Liver (tissue), 9 donors: ENCODE measurements around the gene SLC9C1. TPM values are rescaled to one million over a fixed set of nuclear protein-coding genes. Genes with fewer than 3 reads are reported as not detected.

Experiments
- DNase-seq: peaks from one replicate; pipeline ENCODE4 v3.0.0-alpha.2; 2017; ENCODE audit warnings: low spot score
- H3K27ac ChIP-seq, 2 donors: one replicate each; pipeline ENCODE4 v1.7.0; 2013; ENCODE audit warnings: inconsistent platforms in 2 of 2, low read length in 2 of 2, control low read depth in 1 of 2, low read depth in 1 of 2, mild to moderate bottlenecking in 1 of 2
- H3K27me3 ChIP-seq, 4 donors: one replicate each; pipeline versions ENCODE4 v1.6.1 to v1.7.0; 2013; ENCODE audit warnings: low read length in 3 of 4, inconsistent platforms in 1 of 4, mild to moderate bottlenecking in 1 of 4, moderate library complexity in 1 of 4; ENCODE audit not compliant: control insufficient read depth in 4 of 4, insufficient read depth in 4 of 4
- H3K36me3 ChIP-seq, 4 donors: one replicate each; pipeline versions ENCODE4 v1.6.1 to v1.7.0; 2013; ENCODE audit warnings: low read length in 3 of 4, mild to moderate bottlenecking in 3 of 4, low read depth in 1 of 4, moderate library complexity in 1 of 4; ENCODE audit not compliant: control insufficient read depth in 4 of 4, insufficient read depth in 3 of 4
- H3K4me1 ChIP-seq, 4 donors: one replicate each; pipeline versions ENCODE4 v1.6.1 to v1.7.0; 2013; ENCODE audit warnings: low read length in 3 of 4, mild to moderate bottlenecking in 3 of 4, moderate library complexity in 1 of 4; ENCODE audit not compliant: control insufficient read depth in 4 of 4, insufficient read depth in 4 of 4
- H3K4me3 ChIP-seq, 3 donors: one replicate each; pipeline versions ENCODE4 v1.6.1 to v1.7.0; 2013; ENCODE audit warnings: low read length in 3 of 3, control low read depth in 1 of 3, low read depth in 1 of 3, mild to moderate bottlenecking in 1 of 3
- H3K9ac ChIP-seq, 2 donors: one replicate each; pipeline ENCODE4 v1.7.0; 2013; ENCODE audit warnings: low read length in 2 of 2, mild to moderate bottlenecking in 2 of 2, moderate library complexity in 2 of 2, control low read depth in 1 of 2, low read depth in 1 of 2
- H3K9me3 ChIP-seq, 4 donors: one replicate each; pipeline versions ENCODE4 v1.6.1 to v1.7.0; 2013; ENCODE audit warnings: low read length in 3 of 4; ENCODE audit not compliant: control insufficient read depth in 4 of 4
- EGR1 ChIP-seq, 2 donors: IDR thresholded peaks; 2 replicates each; pipeline ENCODE4 v1.6.1; 2016 to 2018; ENCODE audit warnings: antibody characterized with exemption in 2 of 2, low read depth in 2 of 2
- FOXA1 ChIP-seq: IDR thresholded peaks from 2 replicates; pipeline ENCODE4 v1.6.1; 2016; ENCODE audit warnings: antibody characterized with exemption
- FOXA2 ChIP-seq: IDR thresholded peaks from 2 replicates; pipeline ENCODE4 v1.6.1; 2016; ENCODE audit warnings: antibody characterized with exemption
- GABPA ChIP-seq, 2 donors: IDR thresholded peaks in 1 of 2; conservative IDR thresholded peaks in 1 of 2; 2 replicates each; pipeline ENCODE4 v1.6.1; 2016; ENCODE audit warnings: antibody characterized with exemption in 2 of 2, mild to moderate bottlenecking in 1 of 2, moderate library complexity in 1 of 2
- HNF4G ChIP-seq: IDR thresholded peaks from 2 replicates; pipeline ENCODE4 v1.6.1; 2016; ENCODE audit warnings: antibody characterized with exemption
- JUND ChIP-seq, 2 donors: IDR thresholded peaks; 2 replicates each; pipeline ENCODE4 v1.6.1; 2016; ENCODE audit warnings: antibody characterized with exemption in 2 of 2
- NR2F2 ChIP-seq: IDR thresholded peaks from 2 replicates; pipeline ENCODE4 v1.6.1; 2016; ENCODE audit warnings: antibody characterized with exemption
- RAD21 ChIP-seq, 2 donors: IDR thresholded peaks; 2 replicates each; pipeline ENCODE4 v1.6.1; 2016; ENCODE audit warnings: antibody characterized with exemption in 2 of 2, mild to moderate bottlenecking in 2 of 2
- SP1 ChIP-seq: IDR thresholded peaks from 2 replicates; pipeline ENCODE4 v1.6.1; 2018; ENCODE audit warnings: antibody characterized with exemption, mild to moderate bottlenecking
- TAF1 ChIP-seq: conservative IDR thresholded peaks from 2 replicates; pipeline ENCODE4 v1.6.1; 2016; ENCODE audit warnings: antibody characterized with exemption, mild to moderate bottlenecking
- WGBS: extraction: QIAGEN DNeasy Blood & Tissue Kit; methylation state at CpG from one replicate; pipeline ENCODE4 v1.1.7; 2013; 5-methylcytosine and 5-hydroxymethylcytosine counted together
- polyA plus RNA-seq, 2 donors: library from polyadenylated mRNA; stranded (reverse) in 1 of 2; unstranded in 1 of 2; fragments of 200-250 nt in 1 of 2; fragments of >200 nt in 1 of 2; fragmentation: Nextera tagmentation in 1 of 2; extraction: Ambion mirVana in 1 of 2; gene quantifications; one replicate each; pipeline versions ENCODE4 v1.2.1 to v1.2.3, GENCODE V29; 2013 to 2015
- total RNA-seq, 2 donors: library from RNA; depleted of rRNA; stranded (reverse); fragments of >200 nt; gene quantifications; one replicate each; pipeline ENCODE4 v1.2.3, GENCODE V29; 2014
- TF ChIP-seq, protein P1 (sequence below): fragments of 150-350 bp; IDR thresholded peaks from 2 replicates; pipeline ENCODE4 v1.5.1; 2017; ENCODE audit warnings: improper control_type of control experiment, low read depth, low read length; ENCODE audit not compliant: missing input control
- TF ChIP-seq, protein P2 (sequence below): IDR thresholded peaks from 2 replicates; pipeline ENCODE4 v1.6.1; 2016; ENCODE audit warnings: antibody characterized with exemption, mild to moderate bottlenecking
- TF ChIP-seq, protein P3 (sequence below): IDR thresholded peaks from 2 replicates; pipeline ENCODE4 v1.6.1; 2016; ENCODE audit warnings: antibody characterized with exemption
- TF ChIP-seq, protein P4 (sequence below): IDR thresholded peaks from 2 replicates; pipeline ENCODE4 v1.6.1; 2016; ENCODE audit warnings: antibody characterized with exemption
- donor health status: healthy.
- donor health status: healthy.
- donor health status: healthy.
- donor health status: healthy.
- donor health status: healthy.

The SLC9C1 gene
- total and polyA plus RNA-seq, 4 donors: 0.28 TPM; not detected in 3

DNA sequence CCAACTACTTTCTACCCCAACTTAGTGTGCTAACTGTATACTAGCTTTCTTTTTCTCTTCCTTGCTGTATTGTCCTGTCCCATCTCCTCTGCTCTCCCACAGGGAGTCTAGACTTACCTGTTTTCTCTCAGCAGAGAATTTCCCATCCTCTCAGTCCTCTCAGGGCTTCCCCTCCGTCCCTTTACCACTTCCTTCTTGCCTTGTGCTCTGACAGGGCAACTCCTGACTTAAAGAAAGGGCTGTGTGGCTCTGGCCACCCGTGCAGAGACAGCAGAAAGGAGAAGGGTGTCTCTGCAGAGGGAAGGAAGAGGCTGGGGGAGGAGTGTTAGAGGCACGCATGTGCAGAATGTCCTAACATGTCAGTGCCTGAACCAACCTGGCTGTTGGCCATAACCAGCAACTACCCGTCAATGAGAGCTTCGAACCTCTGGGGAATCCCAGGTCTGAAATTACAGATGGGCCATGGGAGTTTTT, 161.0 kb downstream of the SLC9C1 start, which contains the start of gene GCSAM (continued):
- TF ChIP-seq, protein P1, sequence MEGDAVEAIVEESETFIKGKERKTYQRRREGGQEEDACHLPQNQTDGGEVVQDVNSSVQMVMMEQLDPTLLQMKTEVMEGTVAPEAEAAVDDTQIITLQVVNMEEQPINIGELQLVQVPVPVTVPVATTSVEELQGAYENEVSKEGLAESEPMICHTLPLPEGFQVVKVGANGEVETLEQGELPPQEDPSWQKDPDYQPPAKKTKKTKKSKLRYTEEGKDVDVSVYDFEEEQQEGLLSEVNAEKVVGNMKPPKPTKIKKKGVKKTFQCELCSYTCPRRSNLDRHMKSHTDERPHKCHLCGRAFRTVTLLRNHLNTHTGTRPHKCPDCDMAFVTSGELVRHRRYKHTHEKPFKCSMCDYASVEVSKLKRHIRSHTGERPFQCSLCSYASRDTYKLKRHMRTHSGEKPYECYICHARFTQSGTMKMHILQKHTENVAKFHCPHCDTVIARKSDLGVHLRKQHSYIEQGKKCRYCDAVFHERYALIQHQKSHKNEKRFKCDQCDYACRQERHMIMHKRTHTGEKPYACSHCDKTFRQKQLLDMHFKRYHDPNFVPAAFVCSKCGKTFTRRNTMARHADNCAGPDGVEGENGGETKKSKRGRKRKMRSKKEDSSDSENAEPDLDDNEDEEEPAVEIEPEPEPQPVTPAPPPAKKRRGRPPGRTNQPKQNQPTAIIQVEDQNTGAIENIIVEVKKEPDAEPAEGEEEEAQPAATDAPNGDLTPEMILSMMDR: no peak
- TF ChIP-seq FOXA2: no peak
- TF ChIP-seq EGR1 (IDR thresholded peaks at IDR 0.05; ENCODE audit: low read depth in 2 of 2): no peak

DNA sequence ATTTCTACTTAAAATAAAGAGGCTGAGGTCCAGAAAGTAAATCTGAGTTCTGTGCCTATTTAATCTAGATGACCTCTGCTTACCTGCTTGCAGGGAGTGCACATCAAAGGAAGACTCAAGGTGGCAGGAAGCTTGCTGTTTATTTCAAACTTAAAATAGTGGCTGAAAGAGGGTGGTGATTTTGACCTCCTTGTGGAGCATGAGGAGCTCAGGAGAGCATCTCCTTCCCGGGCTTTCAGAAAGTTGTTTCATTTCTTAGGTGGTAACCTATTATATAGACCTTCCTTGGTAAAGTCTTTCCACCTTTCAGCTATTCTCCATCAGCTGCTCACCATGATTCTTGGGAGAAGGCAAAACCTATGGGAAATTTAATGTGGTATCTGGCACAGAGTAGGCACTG, 161.5 kb downstream of the SLC9C1 start:
- Histone ChIP-seq H3K36me3 (no peaks in the 10 kb centered on the region), H3K27ac (no peak overlapping the region), H3K4me3 (no peak overlapping the region), H3K9me3 (no peaks in the 10 kb centered on the region), H3K4me1 (no peaks in the 10 kb centered on the region), H3K9ac (peak overlapping the region in 1 of 2 donors; percentile 56), H3K27me3 (peaks cover 0 to 10% (median under 1%) of the 10 kb centered on the region in 4 donors)
- 89% methylated on average over 1 of the region's 1 CpG for WGBS
- DNase-seq: no peak
- TF ChIP-seq TAF1: no peak
- TF ChIP-seq FOXA1: no peak
- TF ChIP-seq SP1: no peak
- TF ChIP-seq GABPA (IDR thresholded peaks at IDR 0.05 in 1 of 2, conservative IDR thresholded peaks at IDR 0.05 in 1 of 2): no peak
- TF ChIP-seq, protein P2, sequence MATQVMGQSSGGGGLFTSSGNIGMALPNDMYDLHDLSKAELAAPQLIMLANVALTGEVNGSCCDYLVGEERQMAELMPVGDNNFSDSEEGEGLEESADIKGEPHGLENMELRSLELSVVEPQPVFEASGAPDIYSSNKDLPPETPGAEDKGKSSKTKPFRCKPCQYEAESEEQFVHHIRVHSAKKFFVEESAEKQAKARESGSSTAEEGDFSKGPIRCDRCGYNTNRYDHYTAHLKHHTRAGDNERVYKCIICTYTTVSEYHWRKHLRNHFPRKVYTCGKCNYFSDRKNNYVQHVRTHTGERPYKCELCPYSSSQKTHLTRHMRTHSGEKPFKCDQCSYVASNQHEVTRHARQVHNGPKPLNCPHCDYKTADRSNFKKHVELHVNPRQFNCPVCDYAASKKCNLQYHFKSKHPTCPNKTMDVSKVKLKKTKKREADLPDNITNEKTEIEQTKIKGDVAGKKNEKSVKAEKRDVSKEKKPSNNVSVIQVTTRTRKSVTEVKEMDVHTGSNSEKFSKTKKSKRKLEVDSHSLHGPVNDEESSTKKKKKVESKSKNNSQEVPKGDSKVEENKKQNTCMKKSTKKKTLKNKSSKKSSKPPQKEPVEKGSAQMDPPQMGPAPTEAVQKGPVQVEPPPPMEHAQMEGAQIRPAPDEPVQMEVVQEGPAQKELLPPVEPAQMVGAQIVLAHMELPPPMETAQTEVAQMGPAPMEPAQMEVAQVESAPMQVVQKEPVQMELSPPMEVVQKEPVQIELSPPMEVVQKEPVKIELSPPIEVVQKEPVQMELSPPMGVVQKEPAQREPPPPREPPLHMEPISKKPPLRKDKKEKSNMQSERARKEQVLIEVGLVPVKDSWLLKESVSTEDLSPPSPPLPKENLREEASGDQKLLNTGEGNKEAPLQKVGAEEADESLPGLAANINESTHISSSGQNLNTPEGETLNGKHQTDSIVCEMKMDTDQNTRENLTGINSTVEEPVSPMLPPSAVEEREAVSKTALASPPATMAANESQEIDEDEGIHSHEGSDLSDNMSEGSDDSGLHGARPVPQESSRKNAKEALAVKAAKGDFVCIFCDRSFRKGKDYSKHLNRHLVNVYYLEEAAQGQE: no peak
- no peak for TF ChIP-seq HNF4G
- TF ChIP-seq, protein P3, sequence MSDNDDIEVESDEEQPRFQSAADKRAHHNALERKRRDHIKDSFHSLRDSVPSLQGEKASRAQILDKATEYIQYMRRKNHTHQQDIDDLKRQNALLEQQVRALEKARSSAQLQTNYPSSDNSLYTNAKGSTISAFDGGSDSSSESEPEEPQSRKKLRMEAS: no peak
- TF ChIP-seq, protein P4, sequence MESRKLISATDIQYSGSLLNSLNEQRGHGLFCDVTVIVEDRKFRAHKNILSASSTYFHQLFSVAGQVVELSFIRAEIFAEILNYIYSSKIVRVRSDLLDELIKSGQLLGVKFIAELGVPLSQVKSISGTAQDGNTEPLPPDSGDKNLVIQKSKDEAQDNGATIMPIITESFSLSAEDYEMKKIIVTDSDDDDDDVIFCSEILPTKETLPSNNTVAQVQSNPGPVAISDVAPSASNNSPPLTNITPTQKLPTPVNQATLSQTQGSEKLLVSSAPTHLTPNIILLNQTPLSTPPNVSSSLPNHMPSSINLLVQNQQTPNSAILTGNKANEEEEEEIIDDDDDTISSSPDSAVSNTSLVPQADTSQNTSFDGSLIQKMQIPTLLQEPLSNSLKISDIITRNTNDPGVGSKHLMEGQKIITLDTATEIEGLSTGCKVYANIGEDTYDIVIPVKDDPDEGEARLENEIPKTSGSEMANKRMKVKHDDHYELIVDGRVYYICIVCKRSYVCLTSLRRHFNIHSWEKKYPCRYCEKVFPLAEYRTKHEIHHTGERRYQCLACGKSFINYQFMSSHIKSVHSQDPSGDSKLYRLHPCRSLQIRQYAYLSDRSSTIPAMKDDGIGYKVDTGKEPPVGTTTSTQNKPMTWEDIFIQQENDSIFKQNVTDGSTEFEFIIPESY: no peak
- TF ChIP-seq RAD21 (IDR thresholded peaks at IDR 0.05): no peak
- TF ChIP-seq NR2F2: no peak
- TF ChIP-seq, protein P1: no peak
- TF ChIP-seq JUND (IDR thresholded peaks at IDR 0.05): no peak
- TF ChIP-seq EGR1 (IDR thresholded peaks at IDR 0.05; ENCODE audit: low read depth in 2 of 2): no peak
